ENCODE measurements around the gene MAP3K3.
"Not testable (repeated sequence)": the region's sequence is repeated elsewhere in the genome, so short reads cannot be mapped to it uniquely, and the experiment has no call there.

The MAP3K3 gene

DNA sequence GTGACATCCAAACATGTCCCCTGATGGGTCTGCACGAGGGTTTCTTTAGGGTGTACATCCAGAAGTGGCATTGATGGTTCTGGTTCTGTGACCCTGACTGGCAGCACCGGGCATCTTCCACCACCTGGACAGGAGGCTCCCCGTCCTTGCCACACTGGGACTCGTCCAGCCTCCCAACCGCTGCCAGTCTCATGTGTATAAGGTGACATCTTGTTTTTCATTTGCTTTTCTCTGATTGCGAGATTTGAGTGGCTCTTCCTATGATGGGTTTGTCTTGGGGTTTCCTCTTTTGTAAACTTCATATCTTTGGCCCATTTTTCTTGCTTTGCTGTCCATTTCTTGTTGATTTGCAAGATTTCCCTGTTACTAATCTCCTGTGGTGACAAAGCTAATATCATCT is 86.9 kb downstream of the MAP3K3 start:
- DNase-seq = no peak

DNA sequence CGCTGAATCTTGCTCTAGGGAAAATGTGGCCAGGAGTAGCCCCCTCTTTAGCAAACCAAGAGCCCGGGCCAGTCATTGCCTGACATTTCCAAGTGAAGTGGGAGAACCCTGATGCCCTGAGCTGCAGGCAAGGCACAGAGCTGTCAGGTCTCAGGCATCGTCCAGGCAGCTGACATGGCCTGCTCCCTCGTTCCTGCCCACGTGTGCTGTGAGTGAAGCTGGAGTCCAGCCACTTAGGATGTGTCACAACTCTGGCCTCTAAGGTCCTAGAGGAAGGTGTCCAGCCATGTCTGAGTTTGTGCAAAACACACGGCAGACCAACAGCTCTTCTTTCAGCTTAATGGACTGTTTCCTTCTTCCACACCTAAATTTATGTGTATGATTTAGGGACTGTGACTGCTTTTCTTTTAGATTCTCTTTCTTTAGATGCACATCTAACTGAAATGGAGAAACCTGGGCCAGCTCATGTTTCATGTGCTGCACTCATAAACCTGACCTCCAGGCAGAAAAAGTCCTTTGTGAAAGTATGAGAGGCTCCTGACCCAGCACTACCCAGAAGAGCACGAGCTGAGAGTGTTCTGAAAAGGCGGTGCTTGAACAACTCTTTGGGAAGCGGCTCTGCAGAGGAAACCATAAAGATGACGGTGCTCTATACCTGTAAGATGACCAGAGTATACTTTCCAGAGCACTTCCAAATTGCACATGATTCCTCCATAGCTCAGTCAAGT is 92.5 kb downstream of the MAP3K3 start:
- peak; percentile 3 for DNase-seq

DNA sequence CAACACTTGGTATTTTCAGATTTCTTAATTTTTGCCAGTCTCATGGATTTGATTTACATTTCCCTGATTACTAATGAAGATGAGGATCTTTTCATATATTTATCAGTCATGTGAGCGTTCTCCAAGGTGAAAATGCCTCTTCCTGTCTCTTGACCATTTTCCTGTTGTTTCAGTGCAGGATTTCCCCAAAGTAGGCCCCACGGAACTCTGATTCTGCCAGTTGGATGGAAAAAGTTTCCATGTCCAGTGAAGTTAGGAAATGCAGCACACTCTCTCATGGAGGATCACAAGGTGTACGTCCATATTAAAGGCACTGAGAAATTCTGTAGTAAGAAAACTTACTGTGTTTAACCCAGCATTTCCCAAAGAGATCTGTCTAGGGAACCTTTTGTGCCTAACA is 94.2 kb downstream of the MAP3K3 start:
- DNase-seq = no peak

DNA sequence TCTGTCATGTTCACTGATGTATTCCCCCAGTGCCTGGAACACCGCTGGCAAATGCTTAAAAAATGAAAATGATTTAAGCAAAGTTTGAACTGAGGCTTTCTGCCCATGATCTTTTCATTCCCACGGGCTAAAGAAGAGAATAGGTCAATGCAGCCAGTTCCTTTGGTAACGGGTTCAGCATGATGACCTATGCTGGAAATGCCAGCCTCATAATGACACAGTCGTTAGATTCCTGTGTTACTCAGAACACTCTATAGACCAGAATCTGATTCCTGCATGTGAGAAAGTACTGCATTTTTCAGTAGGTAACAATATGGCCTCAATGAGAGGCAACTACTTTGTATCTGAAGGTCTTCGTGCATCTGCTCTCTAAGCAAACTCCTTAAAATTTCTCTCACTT is 96.8 kb downstream of the MAP3K3 start:
- DNase-seq = no peak

DNA sequence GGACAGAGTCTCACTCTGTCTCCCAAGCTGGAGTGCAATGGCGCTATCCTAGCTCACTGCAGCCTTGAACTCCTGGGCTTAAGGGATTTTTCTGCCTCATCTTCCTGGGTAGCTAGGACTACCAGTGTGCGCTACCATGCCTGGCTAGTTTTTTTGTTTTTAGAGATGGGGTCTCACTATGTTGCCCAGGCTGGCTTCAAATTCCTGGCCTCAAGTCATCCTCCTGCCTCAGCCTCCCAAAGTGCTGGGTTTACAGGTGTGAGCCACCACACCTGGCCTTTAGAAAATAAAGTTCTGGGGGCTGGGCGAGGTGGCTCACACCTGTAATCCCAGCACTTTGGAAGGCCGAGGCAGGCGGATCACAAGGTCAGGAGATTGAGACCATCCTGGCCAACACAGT is 98.0 kb downstream of the MAP3K3 start:
- not testable (repeated sequence) for DNase-seq

DNA sequence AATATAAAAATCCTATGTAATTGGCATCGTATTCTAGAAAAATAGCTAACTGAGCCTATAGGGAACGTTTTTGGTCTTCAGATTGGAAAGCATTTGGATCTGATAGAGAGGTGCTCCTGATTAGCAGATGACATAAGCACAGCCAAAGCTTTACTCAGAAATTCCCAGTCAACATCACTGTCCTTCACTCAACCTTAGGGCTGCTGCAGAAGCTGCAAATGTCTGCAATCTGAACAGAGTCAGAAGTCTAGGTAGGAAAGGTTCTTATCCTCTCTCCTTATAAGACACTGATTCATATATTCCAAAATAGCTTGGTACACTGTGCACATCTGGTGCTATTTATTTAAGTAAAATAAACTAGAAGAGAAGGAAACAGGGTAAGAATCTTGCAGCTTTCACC is 100.2 kb downstream of the MAP3K3 start:
- no peak for DNase-seq

DNA sequence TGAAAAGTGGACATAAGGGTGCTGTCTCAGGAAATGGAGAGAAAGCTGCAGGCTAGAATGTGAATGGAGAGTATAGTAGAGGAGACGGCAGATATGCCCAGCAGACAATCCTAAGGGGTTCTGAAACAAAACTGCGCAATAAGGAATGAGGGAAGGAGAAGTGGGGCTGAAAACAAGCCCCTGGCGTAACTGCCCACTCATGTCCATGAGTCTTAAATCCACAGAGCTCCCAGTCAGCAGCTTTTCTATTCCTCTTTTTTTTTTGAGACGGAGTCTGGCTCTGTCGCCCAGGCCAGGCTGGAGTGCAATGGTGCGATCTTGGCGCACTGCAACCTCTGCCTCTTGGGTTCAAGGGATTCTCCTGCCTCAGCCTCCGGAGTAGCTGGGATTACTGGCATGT is 113.5 kb downstream of the MAP3K3 start:
- no peak for DNase-seq

DNA sequence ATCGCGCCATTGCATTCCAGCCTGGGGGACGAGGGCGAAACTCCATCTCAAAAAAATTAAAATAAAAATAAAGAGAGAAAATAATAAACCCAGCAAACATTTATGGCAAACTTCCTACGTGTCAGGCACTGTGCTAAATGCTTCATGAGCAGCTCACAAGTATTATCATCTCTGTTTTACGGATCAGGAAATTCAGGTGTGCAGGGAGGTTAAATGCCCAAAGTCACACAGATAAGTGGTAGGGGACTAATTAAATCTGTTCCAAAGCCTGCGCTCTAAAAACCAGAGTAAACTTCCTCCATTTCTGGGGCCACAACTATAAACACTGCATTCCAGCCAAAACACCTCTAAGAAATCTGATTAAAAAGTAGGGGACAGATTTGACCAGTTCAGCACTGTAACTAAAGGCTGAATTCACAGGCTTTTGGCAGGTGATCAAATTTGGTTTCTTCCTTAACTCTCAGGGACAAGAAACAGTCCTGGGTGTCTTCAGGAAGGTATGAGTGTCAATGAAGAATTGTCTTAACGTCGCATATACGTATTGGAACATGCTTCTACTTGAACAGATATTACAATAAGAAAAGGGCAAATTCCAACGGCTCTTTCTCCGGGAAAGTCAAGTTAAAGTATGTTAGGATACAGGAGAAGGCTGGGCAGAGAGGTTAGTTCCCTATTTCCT is 118.4 kb downstream of the MAP3K3 start:
- DNase-seq = peak; percentile 13

DNA sequence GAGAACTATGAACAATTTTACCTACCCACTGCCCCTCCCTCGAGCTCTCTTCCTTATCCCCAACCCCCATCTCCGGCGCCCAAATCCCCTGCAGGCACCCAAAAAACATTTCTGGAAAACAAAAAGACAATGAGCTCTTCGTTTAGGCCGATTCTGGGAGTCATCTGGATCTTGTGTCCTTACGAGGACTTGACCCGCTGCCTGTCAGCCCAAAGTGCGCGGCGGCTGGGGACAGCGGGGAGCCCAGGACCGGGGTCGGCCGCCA is 118.9 kb downstream of the MAP3K3 start:
- DNase-seq = no peak

DNA sequence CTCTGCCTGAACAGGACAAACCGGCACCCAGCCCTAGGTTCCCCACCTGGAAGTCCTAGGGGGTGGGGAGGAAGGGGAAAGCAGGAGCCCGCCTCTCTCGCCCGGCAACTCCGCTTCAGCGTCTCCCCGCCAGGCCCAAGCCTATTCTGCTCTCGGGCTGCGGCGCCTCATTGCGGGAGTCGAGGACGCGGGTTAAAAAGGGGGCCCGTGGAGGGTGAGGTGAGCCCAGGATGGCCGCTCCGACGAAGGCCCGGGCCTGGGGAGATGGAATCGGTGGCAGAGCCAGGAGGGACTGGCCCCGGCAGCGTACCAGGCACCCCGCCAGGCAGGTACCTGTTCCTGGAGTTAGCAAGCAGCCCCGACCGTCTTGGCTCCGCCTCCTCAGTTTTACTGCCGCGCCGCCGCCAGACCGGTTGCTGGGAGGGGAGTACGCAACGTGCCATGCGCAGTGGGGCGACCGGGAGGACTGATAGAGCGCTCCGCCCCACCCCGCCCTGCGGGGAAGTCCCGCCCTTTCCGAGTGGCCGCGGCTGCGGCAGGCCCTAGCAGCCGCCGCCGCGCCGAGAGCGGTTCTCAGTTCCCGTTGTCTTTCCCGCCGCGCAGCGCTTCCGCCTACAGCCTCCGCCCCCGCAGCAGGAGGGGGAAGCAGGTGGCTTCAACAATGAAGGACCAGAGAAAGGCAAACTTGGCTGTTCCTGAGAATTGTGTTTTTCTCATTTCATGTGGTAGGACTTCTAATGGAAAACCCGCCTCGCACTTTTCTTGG is 119.4 kb downstream of the MAP3K3 start, which contains the start of gene STRADA:
Gene STRADA (minus strand): TSS at position 392 of the 766 bp plus-strand sequence. CDS start 13,430 bp downstream, outside the sequence.
- DNase-seq = peak; percentile 92
